ENCODE measurements around the gene VDR.

The VDR gene

DNA sequence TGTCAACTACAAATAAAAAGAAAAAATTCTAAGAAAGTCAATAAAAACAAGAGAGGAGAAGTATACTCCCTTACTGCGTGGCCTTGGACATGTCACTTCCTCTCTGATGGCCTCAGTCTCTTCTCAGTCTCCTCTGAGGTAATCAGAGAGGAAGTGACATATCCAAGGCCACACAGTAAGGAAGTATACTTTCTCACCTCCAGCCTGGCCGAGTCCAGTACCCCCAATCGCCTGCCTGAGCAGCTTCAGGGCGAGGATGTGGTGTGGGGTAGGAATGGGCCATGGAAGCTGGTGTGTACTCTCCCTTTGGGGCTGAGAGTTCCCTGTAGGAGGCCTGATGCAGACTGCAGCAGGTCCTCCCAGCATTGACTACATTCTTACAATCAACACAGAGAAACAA is 15.8 kb downstream of the VDR start:
- Histone ChIP-seq H2AFZ (ENCODE audit: low read depth, low read length) (peak overlapping the region; percentile 61; the same call in 1 of the 2 replicates), H3K27me3 (ENCODE audit: low read depth, low read length) (0 out of 2 replicates have a peak, but pooled peaks cover 7% of the 10 kb centered on the region), H3K4me2 (ENCODE audit: low read length) (no peak overlapping the region), H4K20me1 (ENCODE audit: insufficient read depth, low read length) (no peaks in the 10 kb centered on the region), H3K27ac (ENCODE audit: low read length) (no peak overlapping the region), H3K9ac (ENCODE audit: low read length) (no peak overlapping the region), H3K79me2 (ENCODE audit: low read length) (no peaks in the 10 kb centered on the region), H3K9me3 (ENCODE audit: insufficient read depth, low read length) (no peaks in the 10 kb centered on the region), H3K4me3 (ENCODE audit: low read length) (no peak overlapping the region), H3K36me3 (replicated peaks; ENCODE audit: low read depth, low read length) (no peaks in the 10 kb centered on the region), H3K4me1 (ENCODE audit: low read length) (peaks cover 21% of the 10 kb centered on the region)
- TF ChIP-seq EZH2phosphoT487 (IDR thresholded peaks at IDR 0.05; ENCODE audit: low read depth), result no peak
- TF ChIP-seq, protein P1, sequence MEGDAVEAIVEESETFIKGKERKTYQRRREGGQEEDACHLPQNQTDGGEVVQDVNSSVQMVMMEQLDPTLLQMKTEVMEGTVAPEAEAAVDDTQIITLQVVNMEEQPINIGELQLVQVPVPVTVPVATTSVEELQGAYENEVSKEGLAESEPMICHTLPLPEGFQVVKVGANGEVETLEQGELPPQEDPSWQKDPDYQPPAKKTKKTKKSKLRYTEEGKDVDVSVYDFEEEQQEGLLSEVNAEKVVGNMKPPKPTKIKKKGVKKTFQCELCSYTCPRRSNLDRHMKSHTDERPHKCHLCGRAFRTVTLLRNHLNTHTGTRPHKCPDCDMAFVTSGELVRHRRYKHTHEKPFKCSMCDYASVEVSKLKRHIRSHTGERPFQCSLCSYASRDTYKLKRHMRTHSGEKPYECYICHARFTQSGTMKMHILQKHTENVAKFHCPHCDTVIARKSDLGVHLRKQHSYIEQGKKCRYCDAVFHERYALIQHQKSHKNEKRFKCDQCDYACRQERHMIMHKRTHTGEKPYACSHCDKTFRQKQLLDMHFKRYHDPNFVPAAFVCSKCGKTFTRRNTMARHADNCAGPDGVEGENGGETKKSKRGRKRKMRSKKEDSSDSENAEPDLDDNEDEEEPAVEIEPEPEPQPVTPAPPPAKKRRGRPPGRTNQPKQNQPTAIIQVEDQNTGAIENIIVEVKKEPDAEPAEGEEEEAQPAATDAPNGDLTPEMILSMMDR (IDR thresholded peaks at IDR 0.05; ENCODE audit: low read depth, low read length), result no peak

DNA sequence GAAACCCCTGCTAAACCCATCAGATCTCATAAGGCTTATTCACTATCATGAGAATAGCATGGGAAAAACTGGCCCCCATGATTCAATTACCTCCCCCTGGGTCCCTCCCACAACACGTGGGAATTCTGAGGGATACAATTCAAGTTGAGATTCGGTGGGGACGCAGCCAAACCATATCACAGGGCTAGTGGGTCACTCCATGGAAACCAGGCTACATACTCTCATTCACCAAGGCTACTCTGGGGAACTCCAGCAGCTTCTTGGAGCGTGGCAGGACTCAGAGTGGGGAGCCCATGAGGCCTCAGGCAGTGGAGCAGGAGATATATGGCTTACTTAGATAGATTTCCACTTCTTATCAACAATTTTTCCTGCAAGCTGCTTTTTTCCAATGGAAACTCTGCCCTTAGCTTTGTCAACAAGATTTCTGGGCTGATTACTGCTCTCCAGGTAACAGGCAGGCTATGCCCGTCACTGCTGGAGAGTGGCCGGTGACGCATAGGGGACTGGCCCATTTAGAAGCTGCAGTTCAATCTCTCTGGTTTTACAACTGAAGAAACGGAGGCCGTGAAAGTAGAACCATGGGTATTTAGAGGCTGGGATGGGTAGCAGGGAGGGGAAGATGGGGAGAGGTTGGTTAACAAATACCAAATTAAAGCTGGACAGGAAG is 16.5 kb downstream of the VDR start:
- Histone ChIP-seq H2AFZ (ENCODE audit: low read depth, low read length) (0 out of 2 replicates have a peak overlapping the region, but pooled peaks have one; percentile 61), H3K4me3 (ENCODE audit: low read length) (no peak overlapping the region), H3K27me3 (ENCODE audit: low read depth, low read length) (peaks cover 10% of the 10 kb centered on the region), H3K79me2 (ENCODE audit: low read length) (no peaks in the 10 kb centered on the region), H4K20me1 (ENCODE audit: insufficient read depth, low read length) (no peaks in the 10 kb centered on the region), H3K9me3 (ENCODE audit: insufficient read depth, low read length) (no peaks in the 10 kb centered on the region), H3K4me1 (ENCODE audit: low read length) (peaks cover 21% of the 10 kb centered on the region), H3K27ac (ENCODE audit: low read length) (no peak overlapping the region), H3K36me3 (replicated peaks; ENCODE audit: low read depth, low read length) (no peaks in the 10 kb centered on the region), H3K4me2 (ENCODE audit: low read length) (no peak overlapping the region), H3K9ac (ENCODE audit: low read length) (no peak overlapping the region)
- no peak for TF ChIP-seq EZH2phosphoT487 (IDR thresholded peaks at IDR 0.05; ENCODE audit: low read depth)
- TF ChIP-seq, protein P1 (IDR thresholded peaks at IDR 0.05; ENCODE audit: low read depth, low read length), result no peak

GRCh38 chr12:47887529-47887928 is 17.3 kb downstream of the VDR start:
- Histone ChIP-seq H3K27ac (ENCODE audit: low read length) (no peak overlapping the region), H3K27me3 (ENCODE audit: low read depth, low read length) (peaks cover 18% of the 10 kb centered on the region), H3K4me2 (ENCODE audit: low read length) (no peak overlapping the region), H4K20me1 (ENCODE audit: insufficient read depth, low read length) (no peaks in the 10 kb centered on the region), H2AFZ (ENCODE audit: low read depth, low read length) (no peak overlapping the region), H3K4me3 (ENCODE audit: low read length) (no peak overlapping the region), H3K9me3 (ENCODE audit: insufficient read depth, low read length) (no peaks in the 10 kb centered on the region), H3K4me1 (ENCODE audit: low read length) (peaks cover 29% of the 10 kb centered on the region), H3K36me3 (replicated peaks; ENCODE audit: low read depth, low read length) (no peaks in the 10 kb centered on the region), H3K79me2 (ENCODE audit: low read length) (no peaks in the 10 kb centered on the region), H3K9ac (ENCODE audit: low read length) (no peak overlapping the region)
- TF ChIP-seq, protein P1 (IDR thresholded peaks at IDR 0.05; ENCODE audit: low read depth, low read length), result no peak
- no peak for TF ChIP-seq EZH2phosphoT487 (IDR thresholded peaks at IDR 0.05; ENCODE audit: low read depth)

DNA sequence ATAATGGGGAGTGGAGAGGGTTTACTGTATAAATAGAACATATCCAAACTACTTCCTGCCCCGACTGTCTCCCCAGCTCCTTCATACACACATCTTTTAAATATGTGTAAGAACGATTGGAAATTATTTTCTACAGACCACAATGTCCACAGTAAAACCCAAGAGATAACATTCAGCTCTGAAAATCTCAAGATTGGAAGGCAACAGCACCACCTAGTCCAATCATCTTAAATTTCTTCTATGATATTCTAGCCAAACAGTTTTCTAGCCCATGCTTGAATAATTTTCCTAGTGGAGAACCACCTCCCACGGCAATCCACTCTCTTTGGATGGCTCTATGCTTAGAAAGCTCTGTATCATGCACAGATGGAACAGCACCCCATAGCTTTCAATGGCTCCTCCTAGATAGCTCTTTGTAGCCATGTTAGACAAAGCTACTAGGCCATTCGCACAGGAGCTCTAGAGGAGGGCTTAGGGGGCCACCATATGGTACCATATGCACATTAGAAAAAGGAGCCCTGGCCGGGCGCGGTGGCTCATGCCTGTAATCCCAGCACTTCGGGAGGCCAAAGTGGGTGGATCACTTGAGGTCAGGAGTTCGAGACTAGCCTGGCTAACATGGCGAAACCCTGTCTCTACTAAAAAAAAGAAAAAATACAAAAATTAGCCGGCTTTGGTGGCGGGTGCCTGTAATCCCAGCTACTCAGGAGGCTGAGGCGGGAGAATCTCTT is 18.1 kb downstream of the VDR start:
- H4K20me1 ChIP-seq (ENCODE audit: insufficient read depth, low read length), result no peaks in the 10 kb centered on the region
- H3K36me3 ChIP-seq (replicated peaks; ENCODE audit: low read depth, low read length), result no peaks in the 10 kb centered on the region
- no peak overlapping the region for H3K4me2 ChIP-seq (ENCODE audit: low read length)
- peaks cover 25% of the 10 kb centered on the region for H3K27me3 ChIP-seq (ENCODE audit: low read depth, low read length)
- H3K4me3 ChIP-seq (ENCODE audit: low read length), result no peak overlapping the region
- no peak overlapping the region for H3K9ac ChIP-seq (ENCODE audit: low read length)
- no peak for TF ChIP-seq EZH2phosphoT487 (IDR thresholded peaks at IDR 0.05; ENCODE audit: low read depth)
- TF ChIP-seq, protein P1 (IDR thresholded peaks at IDR 0.05; ENCODE audit: low read depth, low read length), result peak; percentile 12; the same call in 1 of the 2 replicates
- H3K79me2 ChIP-seq (ENCODE audit: low read length), result no peaks in the 10 kb centered on the region
- no peaks in the 10 kb centered on the region for H3K9me3 ChIP-seq (ENCODE audit: insufficient read depth, low read length)
- no peak overlapping the region for H3K27ac ChIP-seq (ENCODE audit: low read length)
- peaks cover 29% of the 10 kb centered on the region for H3K4me1 ChIP-seq (ENCODE audit: low read length)
- no peak overlapping the region for H2AFZ ChIP-seq (ENCODE audit: low read depth, low read length)
